Mammary epithelial cell (primary cell): ENCODE results near the gene LAMTOR4.

ENCODE experiments used
- EZH2 ChIP-seq: IDR thresholded peaks from 2 replicates; pipeline ENCODE4 v1.6.1; 2012; ENCODE audit warnings: low read length, inconsistent platforms, borderline replicate concordance
- TF ChIP-seq, protein P1 (sequence below), 2 donors: IDR thresholded peaks in 1 of 2; conservative IDR thresholded peaks in 1 of 2; 2 replicates each; pipeline ENCODE4 v1.5.1; 2011 to 2012; ENCODE audit warnings: inconsistent platforms in 2 of 2, low read length in 2 of 2, mild to moderate bottlenecking in 2 of 2, control low read depth in 1 of 2, low read depth in 1 of 2; ENCODE audit not compliant: insufficient read depth in 1 of 2; ENCODE audit errors: extremely low read depth in 1 of 2

GRCh38 chr7:100185726-100186125 lies 37.0 kb downstream of the LAMTOR4 start:
- TF ChIP-seq EZH2, result no peak
- TF ChIP-seq, protein P1, sequence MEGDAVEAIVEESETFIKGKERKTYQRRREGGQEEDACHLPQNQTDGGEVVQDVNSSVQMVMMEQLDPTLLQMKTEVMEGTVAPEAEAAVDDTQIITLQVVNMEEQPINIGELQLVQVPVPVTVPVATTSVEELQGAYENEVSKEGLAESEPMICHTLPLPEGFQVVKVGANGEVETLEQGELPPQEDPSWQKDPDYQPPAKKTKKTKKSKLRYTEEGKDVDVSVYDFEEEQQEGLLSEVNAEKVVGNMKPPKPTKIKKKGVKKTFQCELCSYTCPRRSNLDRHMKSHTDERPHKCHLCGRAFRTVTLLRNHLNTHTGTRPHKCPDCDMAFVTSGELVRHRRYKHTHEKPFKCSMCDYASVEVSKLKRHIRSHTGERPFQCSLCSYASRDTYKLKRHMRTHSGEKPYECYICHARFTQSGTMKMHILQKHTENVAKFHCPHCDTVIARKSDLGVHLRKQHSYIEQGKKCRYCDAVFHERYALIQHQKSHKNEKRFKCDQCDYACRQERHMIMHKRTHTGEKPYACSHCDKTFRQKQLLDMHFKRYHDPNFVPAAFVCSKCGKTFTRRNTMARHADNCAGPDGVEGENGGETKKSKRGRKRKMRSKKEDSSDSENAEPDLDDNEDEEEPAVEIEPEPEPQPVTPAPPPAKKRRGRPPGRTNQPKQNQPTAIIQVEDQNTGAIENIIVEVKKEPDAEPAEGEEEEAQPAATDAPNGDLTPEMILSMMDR (conservative IDR thresholded peaks at IDR 0.05 in 1 of 2, IDR thresholded peaks at IDR 0.05 in 1 of 2; ENCODE audit: extremely low read depth in 1 of 2, insufficient read depth in 1 of 2, low read depth in 1 of 2, low read length in 2 of 2), result no peak
